OCI-LY7 (cell line): Measurements from ENCODE around the gene INTS1.

Source experiments
- CTCF ChIP-seq: fragments of 200-600 bp; sonication (generic); conservative IDR thresholded peaks from 2 replicates; pipeline ENCODE4 v1.5.1; 2014; ENCODE audit warnings: mild to moderate bottlenecking, antibody characterized with exemption, low read length, moderate library complexity, mixed read lengths
- EZH2phosphoT487 ChIP-seq: fragments of 200-600 bp; sonication (generic); IDR thresholded peaks from 2 replicates; pipeline ENCODE4 v1.6.1; 2018; ENCODE audit warnings: low read depth, borderline replicate concordance, mild to moderate bottlenecking, mixed run types, antibody characterized with exemption, low read length, moderate library complexity, mixed read lengths

GRCh38 chr7:1484569-1484968, 19.6 kb downstream of the INTS1 start:
- TF ChIP-seq CTCF (no peak), EZH2phosphoT487 (no peak)
